HG03342 (cell line): ENCODE measurements around the gene BPIFB6.

Experiments used
- ATAC-seq: cut with Tn5 transposase; IDR thresholded peaks from one replicate; pipeline ENCODE4 v1.9.1; 2021; ENCODE audit warnings: mild to moderate bottlenecking, moderate library complexity; ENCODE audit not compliant: unreplicated experiment

Gene BPIFB6

DNA sequence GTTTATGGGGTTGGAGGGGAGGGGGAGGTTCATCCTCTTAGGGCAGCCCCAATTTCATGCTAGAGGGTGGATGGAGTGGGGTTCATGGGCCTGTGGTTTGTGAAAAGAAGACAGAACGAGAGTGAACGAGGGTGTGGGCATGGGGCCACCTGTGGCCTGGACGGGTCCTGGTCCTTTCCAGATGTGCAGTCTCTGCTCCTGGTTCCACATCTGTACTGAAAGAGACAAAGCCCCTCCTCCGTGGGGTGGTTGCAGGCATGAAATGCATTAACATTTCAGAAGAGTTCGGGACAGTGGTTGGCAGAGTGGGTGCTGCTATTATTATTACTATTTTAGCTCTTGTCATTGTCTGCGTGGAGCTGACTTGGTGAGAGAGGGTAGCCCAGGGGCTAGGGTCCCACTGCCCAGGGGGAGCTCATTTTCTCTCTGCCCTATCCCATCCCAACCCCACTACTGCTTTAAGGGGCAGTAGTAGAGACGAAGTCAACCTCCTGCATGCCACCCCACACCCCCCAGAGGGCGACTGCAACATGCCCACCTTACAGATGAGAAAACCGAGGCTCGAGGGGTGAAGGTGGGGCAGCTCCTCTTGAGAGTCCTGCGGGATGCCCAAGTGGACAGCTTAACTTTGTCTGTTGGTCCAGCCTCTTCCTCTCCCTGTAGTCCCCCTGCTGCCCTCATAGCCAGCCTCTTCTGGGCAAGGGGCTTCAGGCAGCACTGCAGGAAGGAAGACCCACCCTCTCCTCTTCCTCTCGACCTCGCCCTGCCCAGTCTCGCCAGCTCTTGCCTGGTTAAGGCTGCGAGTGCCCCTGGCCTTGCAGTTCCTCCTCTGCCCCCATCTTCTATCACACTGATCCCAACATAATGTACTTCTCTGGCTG, 15.5 kb upstream of the BPIFB6 start:
- no peak for ATAC-seq

DNA sequence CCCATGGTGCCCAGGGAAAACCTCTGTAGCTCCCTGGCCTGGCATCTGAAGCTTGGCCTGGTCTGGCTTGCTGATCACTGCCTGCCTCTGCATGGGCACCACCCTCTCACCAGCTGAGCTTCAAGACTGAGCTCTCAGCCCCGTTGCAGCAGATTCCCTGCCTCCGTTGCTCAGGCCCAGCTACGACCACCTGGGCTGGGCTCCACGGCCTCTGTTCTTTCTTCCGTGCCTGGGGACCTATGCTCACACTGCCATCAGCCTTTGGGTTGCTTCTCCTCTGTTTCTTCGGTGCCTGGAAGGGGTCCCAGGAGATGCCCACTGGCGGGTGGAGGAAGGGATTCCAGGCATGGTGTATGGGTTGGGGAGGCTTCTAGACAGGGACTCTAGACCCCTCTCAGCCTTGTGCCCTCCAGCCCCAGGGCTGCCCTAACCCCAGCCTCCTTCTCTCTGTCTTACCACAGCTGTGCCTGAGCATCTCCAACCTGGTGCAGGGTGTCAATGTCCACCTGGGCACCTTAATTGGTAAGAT, 14.8 kb upstream of the BPIFB6 start:
- ATAC-seq, result no peak

DNA sequence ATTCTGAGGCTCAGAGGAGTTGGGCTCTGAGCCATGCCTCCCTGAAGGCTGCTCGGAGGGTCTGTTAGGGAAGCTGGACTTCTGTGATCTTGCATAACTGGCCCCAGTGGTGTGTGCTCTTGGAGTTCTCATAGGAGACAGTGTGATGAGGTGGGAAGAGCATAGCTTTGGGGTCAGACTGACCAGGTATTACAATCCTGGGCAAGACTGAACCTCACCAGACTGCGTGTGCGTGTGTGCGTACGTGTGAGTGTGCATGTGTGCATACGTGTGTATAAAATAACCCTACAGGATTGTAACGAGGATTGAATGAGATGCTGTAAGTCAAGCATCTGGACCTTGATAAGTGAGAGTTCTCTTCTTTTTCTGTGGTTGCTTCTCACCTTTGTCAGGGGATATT, 13.9 kb upstream of the BPIFB6 start:
- ATAC-seq, result no peak

DNA sequence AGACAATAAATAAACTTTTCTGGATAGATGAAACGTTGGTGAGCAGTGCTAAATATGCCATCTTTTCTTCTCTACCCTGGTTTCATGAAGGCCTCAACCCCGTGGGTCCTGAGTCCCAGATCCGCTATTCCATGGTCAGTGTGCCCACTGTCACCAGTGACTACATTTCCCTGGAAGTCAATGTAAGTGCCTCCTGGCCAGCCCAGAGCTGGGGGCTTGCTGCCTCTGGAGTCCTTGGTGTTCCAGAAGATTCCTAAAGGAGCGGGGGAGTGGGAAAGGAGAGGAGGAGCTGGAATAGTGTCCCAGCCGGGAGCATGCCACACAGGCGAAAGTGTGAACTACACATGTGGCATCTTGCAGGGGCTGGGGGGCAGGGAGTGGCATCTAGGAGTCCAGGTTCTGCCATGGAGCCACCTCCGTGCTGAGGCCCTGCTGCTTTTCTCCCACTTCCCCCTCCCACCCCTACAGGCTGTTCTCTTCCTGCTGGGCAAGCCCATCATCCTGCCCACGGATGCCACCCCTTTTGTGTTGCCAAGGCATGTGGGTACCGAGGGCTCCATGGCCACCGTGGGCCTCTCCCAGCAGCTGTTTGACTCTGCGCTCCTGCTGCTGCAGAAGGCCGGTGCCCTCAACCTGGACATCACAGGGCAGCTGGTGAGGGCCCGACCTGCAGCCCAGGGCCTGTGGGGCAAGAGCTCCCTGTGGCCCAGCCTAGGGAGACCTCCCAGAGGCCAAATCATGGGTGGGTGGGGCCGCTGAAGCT, 13.1 kb upstream of the BPIFB6 start:
- no peak for ATAC-seq

DNA sequence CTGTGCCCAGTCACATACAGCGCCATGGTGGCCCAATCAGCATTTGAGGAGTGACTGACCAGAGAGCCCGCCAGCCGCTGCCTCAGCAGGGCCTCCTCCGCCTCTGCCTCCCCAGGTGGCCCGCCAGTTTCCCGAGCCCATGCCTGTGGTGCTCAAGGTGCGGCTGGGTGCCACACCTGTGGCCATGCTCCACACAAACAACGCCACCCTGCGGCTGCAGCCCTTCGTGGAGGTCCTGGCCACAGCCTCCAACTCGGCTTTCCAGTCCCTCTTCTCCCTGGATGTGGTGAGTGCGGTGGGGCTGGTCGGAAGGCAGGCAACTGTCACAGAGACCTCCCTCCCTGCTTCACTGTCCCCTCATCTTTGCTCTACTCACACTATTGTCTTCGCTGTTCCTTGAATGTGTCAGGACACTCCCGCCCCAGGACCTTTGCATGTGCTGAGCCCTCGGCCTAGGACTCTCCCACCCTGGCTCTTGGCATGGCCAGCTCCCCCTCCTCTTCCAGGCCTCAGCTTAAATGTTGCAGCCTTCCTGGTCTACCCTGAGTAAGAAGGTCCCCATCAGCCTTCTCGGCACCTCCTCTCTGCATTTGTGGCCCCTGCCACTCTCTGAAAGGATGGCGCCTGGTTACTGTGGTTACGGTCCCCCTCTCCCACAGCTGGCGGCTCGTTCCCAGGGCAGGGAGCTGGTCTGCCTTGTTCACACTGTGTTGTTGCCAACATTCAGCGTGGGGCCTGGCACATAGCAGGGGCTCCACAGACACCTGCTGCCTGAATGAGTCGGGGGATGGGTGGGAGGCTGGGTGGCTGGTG, 11.8 kb upstream of the BPIFB6 start:
- no peak for ATAC-seq

DNA sequence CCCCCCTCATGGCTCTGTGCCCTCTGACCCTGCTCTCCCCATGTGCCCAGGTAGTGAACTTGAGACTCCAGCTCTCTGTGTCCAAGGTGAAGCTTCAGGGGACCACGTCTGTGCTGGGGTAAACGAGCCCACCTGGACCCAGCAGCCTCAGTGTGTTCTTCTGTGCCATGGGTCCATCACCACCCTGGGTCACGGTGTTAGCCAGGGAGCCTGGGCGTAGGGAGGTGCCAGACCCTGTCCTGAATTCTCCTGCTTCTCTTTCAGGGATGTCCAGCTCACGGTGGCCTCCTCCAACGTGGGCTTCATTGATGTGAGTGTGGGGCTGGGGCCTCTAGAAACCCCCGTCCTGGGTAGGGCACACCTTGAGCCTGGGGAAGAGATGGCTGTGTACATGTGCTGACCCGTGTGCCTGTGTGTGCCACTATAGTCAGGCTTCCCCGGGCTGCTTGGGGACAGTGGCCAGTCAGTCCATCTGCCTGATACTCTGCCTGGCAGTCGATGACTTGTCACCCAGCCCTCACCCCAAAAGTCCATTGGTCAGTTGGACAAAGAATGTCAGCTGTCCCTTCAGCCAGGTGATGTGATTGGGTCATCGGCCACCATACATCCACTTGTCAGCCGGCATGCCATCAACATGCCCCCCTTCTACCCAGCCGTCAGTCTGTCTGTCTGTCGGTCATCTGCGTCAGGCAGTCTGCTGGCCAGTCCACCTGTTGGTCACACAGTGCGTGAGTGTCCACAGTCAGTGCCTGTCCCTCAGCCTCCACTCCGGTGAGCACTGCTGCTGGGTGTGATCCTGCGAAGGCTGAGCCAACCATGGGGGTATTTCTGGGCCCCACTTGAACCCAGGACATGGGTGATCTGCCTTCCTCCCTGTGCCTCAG, 10.9 kb upstream of the BPIFB6 start:
- no peak for ATAC-seq

DNA sequence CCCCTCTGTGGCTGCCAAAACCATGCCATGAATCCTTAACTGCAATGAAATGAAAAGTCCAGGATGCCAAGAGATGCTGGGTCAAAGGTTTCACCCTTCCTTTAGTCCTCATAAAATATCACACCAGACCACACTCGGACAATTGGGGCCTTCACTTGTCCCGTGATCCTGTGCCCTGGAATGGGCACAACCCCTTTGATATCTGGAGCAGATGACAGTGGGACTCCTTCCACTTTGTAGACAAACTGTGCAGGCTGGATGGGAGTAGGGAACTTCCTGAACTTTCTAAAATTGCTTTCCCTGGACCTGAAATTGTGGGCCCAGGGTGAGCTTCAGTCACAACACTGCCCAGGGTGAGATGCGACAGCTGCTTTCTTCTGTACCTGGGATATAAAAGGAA, 9.6 kb upstream of the BPIFB6 start:
- ATAC-seq, result no peak

DNA sequence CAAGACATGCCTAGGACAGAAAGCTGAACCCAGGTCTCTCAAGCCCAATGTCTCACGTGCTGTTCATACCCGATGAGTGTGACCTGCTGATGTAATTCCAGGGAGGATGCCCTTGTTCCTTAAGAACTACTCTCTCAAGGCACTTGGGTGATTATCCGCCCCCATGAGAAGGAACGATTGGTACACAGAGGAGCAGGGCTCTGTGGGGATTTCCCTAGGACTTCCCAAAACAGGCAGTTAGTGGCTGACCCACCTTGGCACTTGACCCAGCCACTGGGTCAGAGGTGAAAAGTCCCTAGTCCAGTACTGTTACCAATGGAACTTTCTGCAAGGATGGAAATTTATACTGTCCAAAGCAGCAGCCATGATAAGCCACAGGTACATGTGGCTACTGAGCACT, 9.2 kb upstream of the BPIFB6 start:
- ATAC-seq, result no peak

DNA sequence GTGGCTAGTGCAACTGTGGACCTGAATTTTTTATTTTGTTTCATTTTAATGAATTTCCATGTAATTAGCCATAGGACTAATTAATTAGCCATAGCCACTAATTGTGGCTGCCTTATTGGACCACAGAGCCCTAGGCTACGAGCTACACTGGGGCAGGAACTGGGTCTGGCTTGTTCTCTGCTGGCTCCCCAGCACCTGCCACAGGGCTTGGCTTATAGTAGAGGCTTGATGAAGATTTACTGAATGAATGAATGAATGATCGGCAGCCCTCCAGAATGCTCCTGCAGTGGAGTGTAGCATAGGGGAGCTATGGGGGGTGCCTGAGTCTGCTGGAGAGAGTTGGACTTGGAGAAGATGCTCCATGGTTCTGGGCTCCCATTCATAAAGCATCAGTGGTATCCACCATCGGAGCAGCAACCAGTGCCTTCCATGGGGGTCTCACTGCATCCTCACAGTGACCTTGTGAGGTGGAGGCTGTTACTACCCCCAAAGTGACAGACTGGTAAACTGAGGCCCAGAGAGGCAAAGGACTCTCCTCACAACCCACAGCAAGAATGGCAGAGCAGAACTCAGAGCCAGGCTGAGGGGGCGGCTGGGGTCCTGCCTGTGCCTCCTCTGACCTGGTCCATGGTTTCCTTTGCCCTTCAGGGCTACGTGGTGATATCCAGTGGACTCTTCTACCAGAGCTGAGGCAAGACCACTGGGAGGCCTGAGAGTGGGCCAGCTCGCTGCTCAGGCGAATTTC, 8.6 kb upstream of the BPIFB6 start:
- no peak for ATAC-seq

DNA sequence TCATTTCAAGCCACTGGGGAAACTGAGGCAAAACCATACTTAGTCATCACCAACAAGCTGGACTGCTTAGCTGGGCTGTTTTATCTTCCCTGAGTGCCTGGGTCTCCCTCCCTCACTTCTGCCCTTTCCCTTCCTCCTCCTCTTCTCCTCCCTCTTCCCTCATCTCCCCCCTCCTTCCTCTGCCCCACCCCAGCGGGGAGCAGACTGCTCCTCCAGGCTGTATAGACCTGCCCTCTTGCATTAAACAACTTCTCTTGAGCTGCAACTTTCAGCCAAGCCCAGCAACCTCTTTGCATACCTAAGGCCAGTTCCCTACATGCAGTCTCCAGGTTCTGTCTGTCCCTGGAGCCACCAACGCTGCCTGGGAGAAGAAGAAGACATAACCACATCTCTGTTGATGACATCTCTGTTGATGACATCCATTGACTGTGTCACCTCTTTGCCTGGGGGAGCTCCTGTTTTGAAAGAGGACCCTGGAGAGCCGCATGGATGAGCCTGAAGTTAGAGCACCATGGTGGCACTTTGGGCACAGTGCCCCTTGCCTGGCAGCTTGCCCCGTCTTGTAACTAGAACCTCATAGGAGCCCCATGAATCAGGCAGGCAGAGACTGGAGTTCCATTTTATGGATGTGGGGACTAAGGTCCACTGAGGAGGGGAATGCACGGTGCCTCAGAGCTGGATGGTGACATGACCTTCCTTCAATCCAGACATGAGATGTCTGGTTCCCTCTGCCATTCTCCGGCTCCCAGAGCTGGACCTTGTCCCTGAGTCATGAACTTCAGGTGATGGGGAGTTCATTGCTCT, 7.8 kb upstream of the BPIFB6 start:
- ATAC-seq, result no peak

DNA sequence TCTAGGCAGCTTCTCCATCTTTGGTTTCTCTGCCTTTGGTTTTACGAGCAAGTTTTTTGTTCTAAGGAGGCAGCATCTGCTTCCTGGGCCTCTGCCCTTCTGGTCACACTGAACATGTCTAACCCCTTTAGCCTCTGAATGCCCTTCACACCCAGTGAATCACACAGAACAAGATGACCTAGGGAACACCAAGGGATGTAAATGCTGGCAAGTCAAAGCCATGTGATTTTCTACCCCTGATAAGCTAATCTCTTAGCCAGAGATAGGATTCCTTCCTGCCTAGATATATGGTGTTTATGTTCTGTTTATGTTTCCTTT, 7.2 kb upstream of the BPIFB6 start:
- no peak for ATAC-seq

DNA sequence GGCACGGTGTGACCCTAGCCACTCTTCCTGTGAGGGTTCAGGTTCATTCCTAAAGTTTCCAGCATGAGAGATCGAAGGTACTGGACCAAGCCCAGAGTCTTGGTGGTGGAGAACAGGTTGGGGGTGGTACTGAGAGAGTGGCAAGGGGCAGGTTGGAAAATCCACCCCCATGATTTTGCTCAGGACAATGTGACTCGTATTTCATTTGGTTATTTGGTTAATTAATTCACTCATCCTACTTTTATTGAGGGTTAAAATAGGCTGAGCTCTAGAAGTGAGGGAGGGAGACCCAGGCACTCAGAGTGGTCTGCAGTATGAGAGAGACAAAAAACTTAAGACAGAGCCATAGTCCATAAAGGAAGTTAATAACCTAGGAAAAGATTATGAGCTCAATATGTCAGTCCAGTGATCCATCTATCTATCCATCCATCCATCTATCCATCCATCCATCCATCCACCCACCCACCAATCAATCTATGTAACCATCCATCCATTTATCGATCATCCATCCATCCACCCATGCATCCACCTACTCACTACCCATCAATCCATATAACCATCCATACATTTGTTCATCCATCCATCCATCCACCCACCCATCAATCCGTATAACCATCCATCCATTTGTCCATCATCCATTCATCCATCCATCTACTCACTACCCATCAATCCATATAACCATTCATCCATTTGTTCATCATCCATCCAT, 6.7 kb upstream of the BPIFB6 start:
- ATAC-seq, result no peak

DNA sequence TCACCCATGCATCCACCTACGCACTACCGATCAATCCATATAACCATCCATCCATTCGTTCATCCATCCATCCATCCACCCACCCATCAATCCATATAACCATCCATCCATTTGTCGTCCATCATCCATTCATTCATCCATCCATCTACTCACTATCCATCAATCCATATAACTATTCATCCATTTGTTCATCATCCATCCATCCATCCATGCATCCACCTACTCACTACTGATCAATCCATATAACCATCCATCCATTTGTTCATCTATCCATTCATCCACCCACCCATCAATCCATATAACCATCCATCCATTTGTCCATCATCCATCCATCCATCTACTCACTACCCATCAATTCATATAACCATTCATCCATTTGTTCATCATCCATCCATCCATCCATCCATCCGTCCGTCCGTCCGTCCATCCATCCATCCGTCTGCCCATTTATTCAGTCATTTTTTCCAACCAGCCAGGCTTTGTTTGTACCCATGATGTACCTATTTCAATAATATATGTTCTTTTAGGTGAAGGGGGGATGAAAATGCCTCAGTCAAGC, 6.1 kb upstream of the BPIFB6 start:
- ATAC-seq, result no peak

DNA sequence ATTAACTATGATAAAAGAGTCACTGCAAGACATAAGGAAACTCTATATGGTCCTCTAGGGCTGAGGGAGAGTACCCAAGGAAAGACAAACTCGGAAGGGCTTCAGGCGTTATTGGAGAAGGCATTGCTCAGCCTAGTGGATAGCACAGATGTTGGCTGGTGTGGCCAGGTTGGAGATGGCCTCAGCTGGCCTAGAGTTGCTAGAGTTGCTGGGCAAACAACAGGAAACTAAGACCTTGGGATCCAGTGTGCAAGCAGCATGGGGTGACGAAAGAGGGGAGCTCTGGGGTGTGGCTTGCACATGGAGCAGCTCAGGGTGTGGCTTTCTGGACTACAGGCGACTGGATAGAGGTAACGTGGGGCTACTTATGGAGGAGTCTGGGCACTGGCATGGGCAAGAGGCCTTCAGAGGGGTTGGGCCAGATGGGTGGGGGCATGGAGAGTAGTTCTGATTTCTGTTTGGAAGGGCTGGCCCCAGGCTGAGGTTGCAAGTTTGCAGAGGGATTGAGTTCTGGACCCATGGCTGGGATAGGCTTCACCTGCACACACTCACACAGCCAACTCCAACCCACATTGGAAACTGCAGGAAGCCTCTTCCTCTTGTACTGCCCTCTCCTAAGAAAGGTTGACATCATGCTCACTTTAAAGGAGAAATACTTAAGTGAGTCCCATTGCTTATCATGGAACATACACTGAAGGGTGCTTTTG, 5.2 kb upstream of the BPIFB6 start:
- ATAC-seq, result no peak

DNA sequence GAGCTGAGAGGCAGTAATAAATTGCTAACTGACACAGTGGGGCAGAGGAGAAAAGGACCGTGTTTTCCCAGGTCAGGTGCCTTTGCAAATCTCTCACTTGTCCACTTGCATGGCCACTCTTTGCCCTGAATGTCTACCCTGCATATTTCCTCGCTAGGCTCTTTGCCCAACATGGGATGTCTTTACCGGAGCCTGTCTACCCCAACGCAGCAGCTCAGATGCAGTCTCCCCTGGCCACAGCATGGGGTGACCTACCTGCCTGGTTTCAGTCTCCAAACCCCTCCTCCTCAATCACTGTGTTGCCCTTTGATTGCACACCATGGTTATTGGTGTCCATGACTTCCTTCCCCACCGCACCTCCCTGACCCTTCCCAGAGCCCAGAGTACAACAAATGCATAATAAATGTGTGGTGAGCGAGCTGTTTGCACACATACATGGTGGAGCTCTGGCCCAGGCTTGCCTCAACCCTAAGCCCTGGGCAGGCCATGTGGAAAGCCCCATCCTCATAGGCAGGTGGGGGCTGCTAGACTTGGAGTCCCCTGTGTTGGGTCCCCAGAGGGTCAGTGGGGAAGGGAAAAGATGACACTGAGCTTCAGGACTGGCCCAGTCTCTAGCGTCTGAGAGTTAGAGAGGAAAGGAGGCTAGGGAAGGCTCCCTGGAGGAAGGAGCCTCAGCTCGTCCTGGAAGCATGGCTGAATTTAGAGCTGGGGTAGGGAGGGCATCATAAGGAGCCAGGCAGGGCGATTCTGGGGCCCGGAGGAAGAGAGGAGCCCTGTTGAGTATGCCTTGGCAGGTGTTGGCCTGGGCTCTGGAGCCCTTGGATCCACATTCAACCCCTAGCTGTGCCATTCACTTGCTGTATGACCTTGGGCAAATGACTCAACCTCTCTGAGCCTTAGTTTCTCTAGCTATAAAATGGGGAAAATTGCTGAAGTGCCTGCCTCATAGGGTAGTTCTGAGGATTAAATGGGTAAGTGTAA, 4.4 kb upstream of the BPIFB6 start:
- no peak for ATAC-seq
